Adrenal gland (tissue), 12 donors: ENCODE measurements around the gene MKNK1. TPM values are rescaled to one million over a fixed set of nuclear protein-coding genes. Genes with fewer than 3 reads are reported as not detected.

ENCODE experiments used
- DNase-seq, 7 donors: peaks; one replicate each; pipeline ENCODE4 v3.0.0-alpha.2; 2019 to 2020
- H3K27ac ChIP-seq, 5 donors: fragments of 200-600 bp; sonication (generic) in 4 of 5; 1 replicate in 3 of 5; 2 replicates in 2 of 5; pipeline versions ENCODE4 v1.5.1 to v1.8.0; 2016 to 2020; ENCODE audit warnings: mild to moderate bottlenecking in 1 of 5
- H3K27me3 ChIP-seq: fragments of 200-600 bp; 2 replicates; pipeline ENCODE4 v1.8.0; 2021
- H3K36me3 ChIP-seq, 2 donors: fragments of 200-600 bp; replicated peaks in 1 of 2; 1 replicate in 1 of 2; 2 replicates in 1 of 2; pipeline versions ENCODE4 v1.5.1 to v1.8.0; 2018 to 2022
- H3K4me1 ChIP-seq, 2 donors: fragments of 200-600 bp; replicated peaks in 1 of 2; 1 replicate in 1 of 2; 2 replicates in 1 of 2; pipeline versions ENCODE4 v1.5.1 to v1.8.0; 2018 to 2021
- H3K4me3 ChIP-seq, 4 donors: fragments of 200-600 bp; sonication (generic) in 3 of 4; one replicate each; pipeline ENCODE4 v1.5.1; 2016 to 2018
- H3K9me3 ChIP-seq, 3 donors: fragments of 200-600 bp; sonication (generic) in 1 of 3; replicated peaks in 1 of 3; 1 replicate in 2 of 3; 2 replicates in 1 of 3; pipeline versions ENCODE4 v1.5.1 to v1.8.0; 2016 to 2021
- CTCF ChIP-seq, 6 experiments: fragments of 450-650 bp in 4 of 6; fragments of 200-600 bp in 2 of 6; sonication (generic) in 1 of 6; IDR thresholded peaks; 1 replicate in 5 of 6; 2 replicates in 1 of 6; pipeline versions ENCODE4 v1.5.1 to v1.8.0; 2016 to 2021; ENCODE audit warnings: antibody characterized with exemption in 6 of 6, mild to moderate bottlenecking in 2 of 6, moderate library complexity in 1 of 6
- POLR2A ChIP-seq, 2 donors: fragments of 450-650 bp; IDR thresholded peaks; one replicate each; pipeline ENCODE4 v1.6.1; 2017; ENCODE audit warnings: antibody characterized with exemption in 2 of 2, mild to moderate bottlenecking in 2 of 2, moderate library complexity in 1 of 2
- WGBS, 4 donors: extraction: QIAGEN DNeasy Blood & Tissue Kit in 2 of 4; methylation state at CpG; one replicate each; pipeline versions ENCODE4 v1.1.5 to v1.1.7; 2013 to 2017; 5-methylcytosine and 5-hydroxymethylcytosine counted together
- intact Hi-C, 2 donors: fragments of 100-400 bp; cut with DNase I; formaldehyde crosslinking; loops; one replicate each; pipeline versions ENCODE4 v1.14.1 to v1.15.0; 2022 to 2023
- polyA plus RNA-seq, 3 donors: library from polyadenylated mRNA; stranded (reverse); fragments of 200-250 nt in 2 of 3; fragments of 350-450 nt in 1 of 3; fragmentation: Illumina TruSeq in 1 of 3; extraction: RNeasy Lipid Tissue Mini Kit (QIAGEN cat#74804) in 1 of 3; gene quantifications; one replicate each; pipeline ENCODE4 v1.2.3, GENCODE V29; 2013 to 2014
- total RNA-seq, 9 donors: library from RNA; depleted of rRNA in 4 of 9; stranded (reverse); fragments of >200 nt in 4 of 9; fragments of 120-200 nt in 1 of 9; fragmentation: NEBNext Ultra II Directional in 1 of 9; extraction: Animal tissue kit (Norgen Biotek cat#: 25700) in 1 of 9; gene quantifications; one replicate each; pipeline versions ENCODE4 v1.1.0 to v1.2.4, GENCODE V29; 2013 to 2023
- donor health status: healthy with polysubstance abuse.
- donor health status: Bipolar disorder and iron deficiency.
- donor health status: DM: yes; HTN: yes; CAD: no.
- donor health status: DM: no; HTN: no; CAD: no.
- donor health status: DM: no; HTN: no; CAD: no.
- donor health status: DM: yes; HTN: yes; CAD: no.

Gene MKNK1
- total and polyA plus RNA-seq, 12 donors: 29.6 to 83.0 (median 46.5) TPM

- Histone ChIP-seq H3K4me3 (no peak overlapping the region), H3K27me3 (no peaks in the 10 kb centered on the region), H3K36me3 (no peaks in the 10 kb centered on the region), H3K4me1 (no peaks in the 10 kb centered on the region), H3K9me3 (no peaks in the 10 kb centered on the region), H3K27ac (peak overlapping the region in 1 of 5 donors; percentile 12)
- peak in 1 of 7 donors; percentile 15 for DNase-seq
- TF ChIP-seq POLR2A (IDR thresholded peaks at IDR 0.05) (no peak), CTCF (IDR thresholded peaks at IDR 0.05) (no peak)
- WGBS, 4 donors: 72 to 80% (median 76%) methylated on average over 4 of the region's 4 CpGs
- intact Hi-C loops: loop anchor here in 1 of 2 donors (5.0 kb wide), 1 partner anchor 103 kb away; no protein-coding TSS in a partner anchor
Observed at GRCh38 chr1:46623743-46624644, 19.9 kb upstream of the MKNK1 start.

GRCh38 chr1:46622344-46622743 lies 18.3 kb upstream of the MKNK1 start:
- Histone ChIP-seq H3K9me3 (no peaks in the 10 kb centered on the region), H3K27me3 (no peaks in the 10 kb centered on the region), H3K4me3 (no peak overlapping the region), H3K4me1 (peaks cover 2 to 3% of the 10 kb centered on the region in 2 donors), H3K27ac (no peak overlapping the region), H3K36me3 (no peaks in the 10 kb centered on the region)
- 70 to 86% (median 77%) methylated on average over 3 of the region's 3 CpGs for WGBS, 4 donors
- DNase-seq: peak in 4 of 7 donors; percentile 48 to 76 (median 57)
- intact Hi-C loops: loop anchor here in 1 of 2 donors (5.0 kb wide), 1 partner anchor 105 kb away; no protein-coding TSS in a partner anchor
- TF ChIP-seq CTCF (IDR thresholded peaks at IDR 0.05) (peak; percentile 23 to 59 (median 46)), POLR2A (IDR thresholded peaks at IDR 0.05) (no peak)

- Histone ChIP-seq H3K36me3 (no peaks in the 10 kb centered on the region), H3K27me3 (no peaks in the 10 kb centered on the region), H3K27ac (no peak overlapping the region), H3K9me3 (no peaks in the 10 kb centered on the region), H3K4me3 (no peak overlapping the region), H3K4me1 (peaks cover 5 to 7% of the 10 kb centered on the region in 2 donors)
- no peak for DNase-seq
- WGBS, 4 donors: 79 to 81% (median 80%) methylated on average over 7 of the region's 7 CpGs
- intact Hi-C loops: loop anchor here in 1 of 2 donors (5.0 kb wide), 1 partner anchor 105 kb away; no protein-coding TSS in a partner anchor
- no peak for TF ChIP-seq CTCF (IDR thresholded peaks at IDR 0.05)
- TF ChIP-seq POLR2A (IDR thresholded peaks at IDR 0.05): no peak
Observed at GRCh38 chr1:46621930-46622329, 17.9 kb upstream of the MKNK1 start.

GRCh38 chr1:46619656-46620258 lies 15.7 kb upstream of the MKNK1 start:
- Histone ChIP-seq H3K9me3 (no peaks in the 10 kb centered on the region), H3K4me1 (peaks cover 15 to 19% of the 10 kb centered on the region in 2 donors), H3K36me3 (no peaks in the 10 kb centered on the region), H3K27ac (no peak overlapping the region), H3K27me3 (no peaks in the 10 kb centered on the region), H3K4me3 (no peak overlapping the region)
- DNase-seq: no peak
- WGBS, 4 donors: 82 to 94% (median 87%) methylated on average over 4 to 5 of the region's 5 CpGs
- intact Hi-C loops: loop anchor here (5.0 to 10.0 kb wide), 2 partner anchors 95 to 108 kb away; partner anchors contain the start of gene EFCAB14 (in 1 of the 2)
- no peak for TF ChIP-seq POLR2A (IDR thresholded peaks at IDR 0.05)
- no peak for TF ChIP-seq CTCF (IDR thresholded peaks at IDR 0.05)
